ENCODE results near the gene DAPK1.
A peak's percentile ranks its signal among the peaks of the same experiment; 100 is the strongest.

Gene DAPK1

DNA sequence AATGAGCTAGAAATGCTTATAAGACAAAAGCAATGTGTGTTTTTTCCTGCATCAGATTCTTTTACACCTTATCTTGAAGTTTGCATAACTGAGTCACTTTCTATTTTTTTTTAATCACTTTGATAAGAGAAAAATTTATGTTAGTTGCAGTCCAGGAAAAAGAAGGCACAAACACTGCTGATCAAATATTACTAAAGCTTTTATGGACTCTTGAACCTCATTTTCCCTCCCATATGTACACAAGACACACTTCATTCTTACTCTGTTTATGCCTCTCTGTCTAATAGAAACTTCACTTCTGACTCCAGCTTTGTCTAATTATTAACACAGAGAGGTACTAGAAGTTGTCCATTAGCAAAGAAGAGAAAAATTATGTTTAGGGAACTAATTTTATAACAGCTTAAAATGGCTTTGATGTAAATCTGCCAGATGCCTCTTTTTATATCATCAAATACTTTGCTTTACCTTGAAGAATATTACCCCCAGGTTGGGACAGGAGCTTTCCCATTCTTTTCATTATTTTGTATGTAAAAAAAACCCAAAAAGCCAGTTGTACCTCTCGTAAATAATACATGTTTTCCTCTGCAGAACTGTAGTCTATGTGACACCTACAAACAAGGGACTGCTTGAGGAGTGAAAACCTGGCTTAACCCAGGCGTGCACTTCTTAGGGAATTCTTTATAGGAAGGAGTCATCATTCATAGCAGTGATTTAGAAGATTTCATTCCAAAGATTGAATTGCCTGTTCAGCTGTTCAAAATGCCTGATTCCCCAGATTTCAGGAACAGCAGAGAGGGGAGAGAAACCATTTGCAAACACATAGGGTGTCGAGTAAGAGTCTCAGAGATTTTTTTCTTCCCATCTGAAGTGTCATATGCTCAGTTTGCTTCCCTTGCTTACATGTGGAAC is 72.6 kb downstream of the DAPK1 start:
- no peak overlapping the region for H3K9ac ChIP-seq (ENCODE audit: low read length in 5 of 5)
- H3K4me1 ChIP-seq (ENCODE audit: control insufficient read depth in 5 of 5, insufficient read depth in 5 of 5, low read length in 5 of 5), result peaks cover 0 to 36% (median 17%) of the 10 kb centered on the region in 5 donors
- no peaks in the 10 kb centered on the region for H3K27me3 ChIP-seq (ENCODE audit: control insufficient read depth in 5 of 5, insufficient read depth in 4 of 5, low read length in 5 of 5)
- no peak overlapping the region for H3K4me3 ChIP-seq (ENCODE audit: low read depth in 1 of 5, low read length in 5 of 5)
- no peak overlapping the region for H3K27ac ChIP-seq (ENCODE audit: low read depth, low read length)
- H3K9me3 ChIP-seq (ENCODE audit: control insufficient read depth in 5 of 5, low read length in 5 of 5), result no peaks in the 10 kb centered on the region
- peaks cover 0 to 3% (median 0%) of the 10 kb centered on the region in 5 donors for H3K36me3 ChIP-seq (ENCODE audit: control insufficient read depth in 5 of 5, insufficient read depth in 5 of 5, low read length in 5 of 5)

DNA sequence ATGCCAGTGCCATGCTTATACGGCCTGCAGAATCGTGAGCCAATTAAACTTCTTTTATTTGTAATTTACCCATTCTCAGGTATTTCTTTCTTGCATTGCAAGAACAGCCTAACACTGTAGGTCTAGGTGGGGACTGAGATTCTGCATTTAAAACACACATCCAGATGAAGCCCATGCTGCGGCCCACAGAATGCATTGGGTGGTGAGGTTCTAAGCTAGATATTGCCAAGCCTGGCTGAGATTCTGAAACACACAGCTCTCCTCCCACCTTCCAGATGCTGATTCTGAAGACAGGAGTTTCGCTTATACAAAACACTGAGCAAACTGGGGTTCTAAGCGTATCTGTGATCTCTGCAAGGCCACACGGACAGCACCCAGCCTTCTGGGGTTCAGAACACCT is 75.1 kb downstream of the DAPK1 start:
- Histone ChIP-seq H3K4me3 (ENCODE audit: low read depth in 1 of 5, low read length in 5 of 5) (no peak overlapping the region), H3K4me1 (ENCODE audit: control insufficient read depth in 5 of 5, insufficient read depth in 5 of 5, low read length in 5 of 5) (peaks cover 0 to 20% (median 12%) of the 10 kb centered on the region in 5 donors), H3K36me3 (ENCODE audit: control insufficient read depth in 5 of 5, insufficient read depth in 5 of 5, low read length in 5 of 5) (peaks cover 0 to 3% (median 0%) of the 10 kb centered on the region in 5 donors), H3K27ac (ENCODE audit: low read depth, low read length) (no peak overlapping the region), H3K9ac (ENCODE audit: low read length in 5 of 5) (no peak overlapping the region), H3K27me3 (ENCODE audit: control insufficient read depth in 5 of 5, insufficient read depth in 4 of 5, low read length in 5 of 5) (no peaks in the 10 kb centered on the region), H3K9me3 (ENCODE audit: control insufficient read depth in 5 of 5, low read length in 5 of 5) (no peaks in the 10 kb centered on the region)

DNA sequence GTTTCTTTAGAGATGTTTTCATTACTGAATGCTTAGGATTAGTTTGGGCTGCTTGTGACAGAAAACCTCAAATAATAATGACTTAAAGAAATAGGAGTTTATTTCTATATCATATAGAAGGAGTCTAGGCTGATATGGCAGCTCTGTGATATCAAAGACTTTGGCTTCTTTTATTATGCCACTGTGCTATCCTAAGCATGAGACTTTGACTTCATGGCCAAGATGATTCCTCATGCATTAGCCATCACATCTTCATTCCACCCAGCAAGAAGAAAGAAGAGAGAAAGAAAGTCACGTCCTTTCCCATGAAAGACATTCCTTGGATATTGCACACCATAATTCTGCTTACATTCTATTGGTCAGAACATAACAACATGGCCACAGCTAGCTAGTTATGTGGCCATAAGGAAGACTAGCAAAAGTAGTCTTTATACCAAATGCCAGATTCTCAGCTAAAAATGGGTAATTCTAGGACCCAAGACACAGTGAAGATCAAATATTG is 76.2 kb downstream of the DAPK1 start:
- Histone ChIP-seq H3K27me3 (ENCODE audit: control insufficient read depth in 5 of 5, insufficient read depth in 4 of 5, low read length in 5 of 5) (no peaks in the 10 kb centered on the region), H3K27ac (ENCODE audit: low read depth, low read length) (no peak overlapping the region), H3K9me3 (ENCODE audit: control insufficient read depth in 5 of 5, low read length in 5 of 5) (no peaks in the 10 kb centered on the region), H3K9ac (ENCODE audit: low read length in 5 of 5) (no peak overlapping the region), H3K4me3 (ENCODE audit: low read depth in 1 of 5, low read length in 5 of 5) (no peak overlapping the region), H3K36me3 (ENCODE audit: control insufficient read depth in 5 of 5, insufficient read depth in 5 of 5, low read length in 5 of 5) (peaks cover 0 to 3% (median 0%) of the 10 kb centered on the region in 5 donors), H3K4me1 (ENCODE audit: control insufficient read depth in 5 of 5, insufficient read depth in 5 of 5, low read length in 5 of 5) (peaks cover 0 to 20% (median 12%) of the 10 kb centered on the region in 5 donors)

DNA sequence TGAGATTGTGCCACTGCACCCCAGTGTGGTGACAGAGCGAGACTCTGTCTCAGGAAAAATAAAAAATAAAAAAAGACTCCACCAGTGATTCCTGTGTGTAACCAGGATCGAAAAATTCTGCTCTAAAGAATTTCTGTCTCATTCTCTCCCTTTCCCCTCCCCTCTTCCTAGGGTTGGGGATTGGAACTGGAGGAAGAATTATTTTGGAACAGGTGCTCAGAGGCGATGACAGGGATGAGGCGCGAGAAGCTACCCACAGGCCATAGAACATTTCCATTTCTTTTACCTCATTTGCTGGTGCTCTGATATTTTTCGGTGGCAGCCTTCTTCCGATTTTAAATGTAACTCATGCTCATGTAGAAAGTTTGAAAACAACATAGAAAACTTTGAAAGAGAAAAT is 80.1 kb downstream of the DAPK1 start:
- Histone ChIP-seq H3K27ac (ENCODE audit: low read depth, low read length) (no peak overlapping the region), H3K36me3 (ENCODE audit: control insufficient read depth in 5 of 5, insufficient read depth in 5 of 5, low read length in 5 of 5) (peaks cover 0 to 3% (median 0%) of the 10 kb centered on the region in 5 donors), H3K4me3 (ENCODE audit: low read depth in 1 of 5, low read length in 5 of 5) (no peak overlapping the region), H3K9ac (ENCODE audit: low read length in 5 of 5) (no peak overlapping the region), H3K27me3 (ENCODE audit: control insufficient read depth in 5 of 5, insufficient read depth in 4 of 5, low read length in 5 of 5) (no peaks in the 10 kb centered on the region), H3K9me3 (ENCODE audit: control insufficient read depth in 5 of 5, low read length in 5 of 5) (no peaks in the 10 kb centered on the region), H3K4me1 (ENCODE audit: control insufficient read depth in 5 of 5, insufficient read depth in 5 of 5, low read length in 5 of 5) (peaks cover 0 to 25% (median 16%) of the 10 kb centered on the region in 5 donors)

DNA sequence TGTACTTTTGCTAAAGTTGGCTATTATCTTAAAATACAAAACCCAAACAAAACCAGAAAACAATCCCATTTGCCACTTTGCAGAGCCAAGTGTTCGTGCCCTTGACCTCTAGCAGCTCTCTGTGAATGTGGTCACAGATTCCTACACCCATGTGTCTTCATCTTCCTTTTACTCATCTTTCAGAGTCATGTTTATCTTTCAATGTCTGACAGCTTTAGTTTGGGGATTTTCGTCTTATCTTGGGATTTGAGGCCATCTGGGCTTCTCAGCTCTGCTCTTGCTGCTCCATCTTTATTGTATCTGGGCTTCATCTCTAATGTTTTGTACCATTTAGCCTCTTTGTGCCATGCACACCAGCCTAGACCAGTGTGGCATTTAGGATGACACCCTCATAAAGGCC is 81.0 kb downstream of the DAPK1 start:
- Histone ChIP-seq H3K4me3 (ENCODE audit: low read depth in 1 of 5, low read length in 5 of 5) (no peak overlapping the region), H3K9me3 (ENCODE audit: control insufficient read depth in 5 of 5, low read length in 5 of 5) (no peaks in the 10 kb centered on the region), H3K9ac (ENCODE audit: low read length in 5 of 5) (no peak overlapping the region), H3K27me3 (ENCODE audit: control insufficient read depth in 5 of 5, insufficient read depth in 4 of 5, low read length in 5 of 5) (no peaks in the 10 kb centered on the region), H3K36me3 (ENCODE audit: control insufficient read depth in 5 of 5, insufficient read depth in 5 of 5, low read length in 5 of 5) (no peaks in the 10 kb centered on the region), H3K27ac (ENCODE audit: low read depth, low read length) (no peak overlapping the region), H3K4me1 (ENCODE audit: control insufficient read depth in 5 of 5, insufficient read depth in 5 of 5, low read length in 5 of 5) (peaks cover 0 to 25% (median 16%) of the 10 kb centered on the region in 5 donors)

DNA sequence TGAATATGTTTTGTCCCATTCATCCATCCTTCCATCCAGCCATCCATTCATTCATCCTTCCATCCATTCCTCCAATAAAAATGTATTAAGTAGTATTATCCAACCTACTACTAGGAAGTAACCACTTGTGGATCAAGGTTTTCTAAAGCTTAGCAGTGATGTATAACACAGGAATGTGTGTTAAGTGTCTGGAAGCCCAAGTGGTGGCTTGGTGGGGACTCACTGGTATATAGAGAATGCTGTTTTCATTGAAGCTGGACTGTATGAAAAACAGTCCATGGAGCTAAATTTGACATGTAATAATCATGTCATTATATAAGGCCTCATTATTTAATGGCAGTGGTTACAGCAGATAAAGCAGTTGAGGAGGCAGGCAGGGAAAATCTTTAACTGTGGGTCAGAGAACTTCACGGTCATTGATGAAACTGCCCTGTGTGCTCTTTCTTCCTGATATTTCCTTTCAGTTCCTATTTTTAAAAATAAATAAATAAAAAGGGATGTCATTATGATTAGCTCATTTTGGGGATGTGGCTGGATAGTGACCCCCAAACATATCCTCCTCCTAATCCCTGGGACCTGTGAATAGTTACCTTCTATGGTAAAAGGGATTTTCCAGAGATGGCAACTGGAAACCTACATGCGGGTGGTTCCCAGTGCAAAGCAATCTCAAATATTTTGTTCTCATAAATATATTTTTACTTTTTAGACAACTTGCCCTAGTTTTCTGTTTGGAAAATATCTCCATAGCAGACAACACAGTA is 82.3 kb downstream of the DAPK1 start:
- Histone ChIP-seq H3K4me1 (ENCODE audit: control insufficient read depth in 5 of 5, insufficient read depth in 5 of 5, low read length in 5 of 5) (peaks cover 0 to 25% (median 16%) of the 10 kb centered on the region in 5 donors), H3K9ac (ENCODE audit: low read length in 5 of 5) (no peak overlapping the region), H3K36me3 (ENCODE audit: control insufficient read depth in 5 of 5, insufficient read depth in 5 of 5, low read length in 5 of 5) (no peaks in the 10 kb centered on the region), H3K27me3 (ENCODE audit: control insufficient read depth in 5 of 5, insufficient read depth in 4 of 5, low read length in 5 of 5) (no peaks in the 10 kb centered on the region), H3K4me3 (ENCODE audit: low read depth in 1 of 5, low read length in 5 of 5) (no peak overlapping the region), H3K27ac (ENCODE audit: low read depth, low read length) (no peak overlapping the region), H3K9me3 (ENCODE audit: control insufficient read depth in 5 of 5, low read length in 5 of 5) (no peaks in the 10 kb centered on the region)

DNA sequence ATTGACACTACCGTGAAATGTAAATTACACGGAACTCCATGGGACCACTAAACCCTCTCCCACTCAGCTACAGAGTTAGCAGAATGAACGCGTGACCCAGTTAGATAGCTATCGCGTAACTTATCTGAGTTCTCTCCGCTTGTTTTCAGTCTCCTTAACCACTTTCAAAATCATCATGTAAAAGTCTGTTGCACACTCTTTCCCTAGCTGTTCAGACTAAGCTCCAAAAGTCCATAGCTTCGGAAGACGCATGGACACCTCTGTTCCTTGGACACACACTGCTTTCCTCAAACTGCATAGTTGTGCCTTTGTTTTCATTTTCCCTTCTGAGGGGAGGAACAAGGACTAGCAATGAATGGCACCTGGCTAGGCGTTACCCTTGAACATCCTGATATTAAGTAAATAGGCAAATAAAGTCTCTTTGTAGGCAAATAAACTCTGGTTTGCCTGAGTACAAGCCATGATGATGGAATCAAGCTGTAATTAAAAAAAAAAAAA is 83.3 kb downstream of the DAPK1 start:
- H3K4me1 ChIP-seq (ENCODE audit: control insufficient read depth in 5 of 5, insufficient read depth in 5 of 5, low read length in 5 of 5), result peaks cover 0 to 25% (median 16%) of the 10 kb centered on the region in 5 donors
- no peaks in the 10 kb centered on the region for H3K27me3 ChIP-seq (ENCODE audit: control insufficient read depth in 5 of 5, insufficient read depth in 4 of 5, low read length in 5 of 5)
- H3K4me3 ChIP-seq (ENCODE audit: low read depth in 1 of 5, low read length in 5 of 5), result no peak overlapping the region
- no peaks in the 10 kb centered on the region for H3K36me3 ChIP-seq (ENCODE audit: control insufficient read depth in 5 of 5, insufficient read depth in 5 of 5, low read length in 5 of 5)
- no peak overlapping the region for H3K9ac ChIP-seq (ENCODE audit: low read length in 5 of 5)
- peak overlapping the region; percentile 46 for H3K27ac ChIP-seq (ENCODE audit: low read depth, low read length)
- no peaks in the 10 kb centered on the region for H3K9me3 ChIP-seq (ENCODE audit: control insufficient read depth in 5 of 5, low read length in 5 of 5)

DNA sequence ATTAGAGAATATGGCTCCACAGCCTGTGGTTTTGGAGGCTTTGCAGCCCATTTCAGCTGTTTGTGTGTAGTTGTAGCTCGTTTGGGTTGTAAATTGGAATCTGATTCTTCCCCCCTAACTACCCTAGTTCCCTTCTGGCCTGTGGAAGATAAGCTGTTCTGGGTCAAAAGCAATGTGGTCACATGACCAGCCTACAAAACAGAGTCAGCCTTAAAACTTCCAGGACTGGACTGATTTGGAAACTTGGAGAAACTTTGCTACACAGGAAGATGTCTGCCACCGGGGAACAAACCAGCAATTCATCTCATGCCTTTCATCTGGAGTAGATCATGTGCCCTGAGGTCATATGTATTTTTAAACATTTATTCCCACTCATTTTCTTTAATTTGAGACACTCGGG is 83.8 kb downstream of the DAPK1 start:
- Histone ChIP-seq H3K27ac (ENCODE audit: low read depth, low read length) (peak overlapping the region; percentile 46), H3K4me1 (ENCODE audit: control insufficient read depth in 5 of 5, insufficient read depth in 5 of 5, low read length in 5 of 5) (peaks cover 0 to 25% (median 16%) of the 10 kb centered on the region in 5 donors), H3K36me3 (ENCODE audit: control insufficient read depth in 5 of 5, insufficient read depth in 5 of 5, low read length in 5 of 5) (no peaks in the 10 kb centered on the region), H3K4me3 (ENCODE audit: low read depth in 1 of 5, low read length in 5 of 5) (peak overlapping the region in 1 of 5 donors; percentile 17), H3K9me3 (ENCODE audit: control insufficient read depth in 5 of 5, low read length in 5 of 5) (no peaks in the 10 kb centered on the region), H3K9ac (ENCODE audit: low read length in 5 of 5) (no peak overlapping the region), H3K27me3 (ENCODE audit: control insufficient read depth in 5 of 5, insufficient read depth in 4 of 5, low read length in 5 of 5) (no peaks in the 10 kb centered on the region)

DNA sequence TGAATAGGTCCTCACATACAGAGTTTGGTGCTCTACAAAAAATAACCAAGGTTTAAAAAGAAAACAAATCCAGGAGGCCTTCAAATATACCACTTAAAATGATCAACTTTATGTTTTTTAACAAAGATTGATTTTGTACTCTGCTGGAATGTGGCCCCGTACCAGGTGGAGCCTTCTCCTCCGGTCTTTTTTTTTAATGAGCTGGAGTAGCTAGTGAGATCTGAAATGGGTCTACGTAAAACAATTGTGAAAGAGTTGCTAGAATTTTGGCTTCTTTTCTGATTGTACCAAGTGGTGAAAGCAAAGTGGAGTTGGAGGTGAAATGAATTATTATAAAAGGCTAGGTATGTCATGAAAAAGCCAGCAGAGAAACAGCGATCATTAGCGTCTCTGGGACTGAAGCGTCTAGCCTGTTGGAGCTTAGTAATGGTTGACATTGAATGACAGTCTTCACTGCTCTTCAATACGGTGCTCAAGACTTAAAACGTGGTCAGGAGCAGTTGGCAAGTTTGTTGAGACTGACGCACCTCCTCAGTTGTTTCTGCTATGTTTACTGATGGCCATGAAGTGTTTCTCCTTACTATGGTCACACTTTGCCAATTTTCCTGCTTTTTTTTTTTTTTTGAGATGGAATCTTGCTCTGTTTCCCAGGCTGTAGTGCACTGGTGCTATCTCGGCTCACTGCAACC is 84.4 kb downstream of the DAPK1 start:
- Histone ChIP-seq H3K27ac (ENCODE audit: low read depth, low read length) (peak overlapping the region; percentile 46), H3K9me3 (ENCODE audit: control insufficient read depth in 5 of 5, low read length in 5 of 5) (no peaks in the 10 kb centered on the region), H3K4me1 (ENCODE audit: control insufficient read depth in 5 of 5, insufficient read depth in 5 of 5, low read length in 5 of 5) (peaks cover 0 to 25% (median 16%) of the 10 kb centered on the region in 5 donors)

More for the DNA sequence above, 84.4 kb downstream of the DAPK1 start:
- H3K36me3 ChIP-seq (ENCODE audit: control insufficient read depth in 5 of 5, insufficient read depth in 5 of 5, low read length in 5 of 5), result no peaks in the 10 kb centered on the region
- no peak overlapping the region for H3K9ac ChIP-seq (ENCODE audit: low read length in 5 of 5)
- no peak overlapping the region for H3K4me3 ChIP-seq (ENCODE audit: low read depth in 1 of 5, low read length in 5 of 5)
- no peaks in the 10 kb centered on the region for H3K27me3 ChIP-seq (ENCODE audit: control insufficient read depth in 5 of 5, insufficient read depth in 4 of 5, low read length in 5 of 5)
